Measurements from ENCODE around the gene DGKH. TPM values are rescaled to one million over a fixed set of nuclear protein-coding genes. Genes with fewer than 3 reads are reported as not detected.

Gene DGKH
- total RNA-seq, 2 experiments from 2014 or later, result 12.6 to 13.7 TPM

DNA sequence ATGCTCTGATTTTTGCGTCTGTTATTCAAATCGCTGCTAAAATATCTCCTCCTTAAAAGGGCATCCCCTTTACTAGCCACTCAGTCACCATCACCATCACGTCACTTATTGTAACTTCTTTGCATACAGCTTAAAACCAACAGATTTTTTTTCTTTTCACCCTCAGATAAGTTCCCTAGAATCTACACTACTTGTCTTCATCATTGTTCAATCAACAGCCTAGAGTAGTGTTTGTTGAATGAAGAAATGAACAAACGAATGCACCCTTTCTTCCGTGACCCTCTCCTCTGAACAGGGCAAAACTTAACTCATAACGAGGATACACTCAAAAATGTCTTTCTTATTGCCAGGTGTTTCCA lies 222.4 kb downstream of the DGKH start:
- no peaks in the 10 kb centered on the region for H3K27me3 Mint-ChIP-seq (ENCODE audit: low read depth)
- H3K9me3 Mint-ChIP-seq, result no peaks in the 10 kb centered on the region
- H3K27ac Mint-ChIP-seq, result peak overlapping the region; percentile 88
- CTCF ChIA-PET, result interaction anchor here (1.0 to 1.2 kb wide), 2 partner anchors 45 to 207 kb away, joined by 3 read pairs; no protein-coding TSS in a partner anchor
- DNase-seq, result no peak
- H3K4me3 Mint-ChIP-seq, result peak overlapping the region; percentile 94
- intact Hi-C loops (cut with micrococcal nuclease), result loop anchor here (1.0 to 10.0 kb wide), 13 partner anchors 60 to 2004 kb away; partner anchors contain the start of genes DGKH, EPSTI1, FOXO1 and KBTBD6
- peaks cover 41% of the 10 kb centered on the region for H3K4me1 Mint-ChIP-seq (ENCODE audit: low read depth)
- no peaks in the 10 kb centered on the region for H3K36me3 Mint-ChIP-seq (ENCODE audit: low read depth)

DNA sequence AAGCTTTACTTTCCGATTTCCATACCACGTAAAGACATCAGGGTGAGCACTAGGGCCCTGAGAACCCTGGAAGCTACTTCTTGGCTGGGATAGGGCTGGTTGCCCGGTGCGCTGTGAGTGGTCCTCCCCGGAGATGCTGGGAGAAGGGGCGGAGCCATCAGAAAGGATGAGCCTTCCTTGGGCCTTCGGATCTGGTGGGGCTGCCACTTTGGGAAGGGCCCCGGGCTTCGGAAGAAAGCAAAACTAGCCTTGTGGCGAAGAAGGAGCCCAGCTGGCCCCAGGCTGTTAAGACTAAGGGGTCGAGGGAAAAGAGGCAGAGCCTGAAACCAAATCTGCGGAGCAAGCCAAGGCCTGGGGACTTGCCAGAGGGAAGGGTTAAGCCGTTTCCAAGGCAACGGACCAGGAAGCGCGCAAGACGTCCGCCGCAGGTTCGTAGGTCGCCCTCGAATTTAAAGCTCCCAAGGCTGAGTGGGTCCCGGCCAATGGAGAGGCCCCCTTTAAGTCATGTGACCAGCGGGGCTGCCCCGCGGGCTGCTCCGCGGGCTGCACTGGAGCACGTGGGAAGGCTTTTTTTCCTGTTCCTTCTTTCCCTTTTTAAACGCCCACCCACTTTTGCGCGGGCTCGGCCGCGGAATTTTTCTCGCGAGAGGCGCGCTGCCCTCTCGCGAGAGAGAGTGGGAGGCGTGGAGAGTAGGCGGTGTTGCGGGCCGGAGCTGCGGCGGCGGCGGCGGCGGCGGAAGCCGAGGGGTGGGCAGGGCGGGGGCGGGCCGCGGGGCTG lies 223.1 kb downstream of the DGKH start:
- Mint-ChIP-seq H3K4me1 (ENCODE audit: low read depth) (peaks cover 46% of the 10 kb centered on the region), H3K4me3 (peak overlapping the region; percentile 94), H3K27me3 (ENCODE audit: low read depth) (no peaks in the 10 kb centered on the region), H3K36me3 (ENCODE audit: low read depth) (no peaks in the 10 kb centered on the region), H3K27ac (peak overlapping the region; percentile 88), H3K9me3 (no peaks in the 10 kb centered on the region)
- peak; percentile 95 for DNase-seq
- CTCF ChIA-PET, result interaction anchor here (1.0 to 1.2 kb wide), 3 partner anchors 45 to 207 kb away, joined by 3 to 4 read pairs (median 3); no protein-coding TSS in a partner anchor
- intact Hi-C loops (cut with micrococcal nuclease), result loop anchor here (1.0 to 10.0 kb wide), 14 partner anchors 10 to 2003 kb away; partner anchors contain the start of genes DGKH, EPSTI1, FOXO1 and KBTBD6

DNA sequence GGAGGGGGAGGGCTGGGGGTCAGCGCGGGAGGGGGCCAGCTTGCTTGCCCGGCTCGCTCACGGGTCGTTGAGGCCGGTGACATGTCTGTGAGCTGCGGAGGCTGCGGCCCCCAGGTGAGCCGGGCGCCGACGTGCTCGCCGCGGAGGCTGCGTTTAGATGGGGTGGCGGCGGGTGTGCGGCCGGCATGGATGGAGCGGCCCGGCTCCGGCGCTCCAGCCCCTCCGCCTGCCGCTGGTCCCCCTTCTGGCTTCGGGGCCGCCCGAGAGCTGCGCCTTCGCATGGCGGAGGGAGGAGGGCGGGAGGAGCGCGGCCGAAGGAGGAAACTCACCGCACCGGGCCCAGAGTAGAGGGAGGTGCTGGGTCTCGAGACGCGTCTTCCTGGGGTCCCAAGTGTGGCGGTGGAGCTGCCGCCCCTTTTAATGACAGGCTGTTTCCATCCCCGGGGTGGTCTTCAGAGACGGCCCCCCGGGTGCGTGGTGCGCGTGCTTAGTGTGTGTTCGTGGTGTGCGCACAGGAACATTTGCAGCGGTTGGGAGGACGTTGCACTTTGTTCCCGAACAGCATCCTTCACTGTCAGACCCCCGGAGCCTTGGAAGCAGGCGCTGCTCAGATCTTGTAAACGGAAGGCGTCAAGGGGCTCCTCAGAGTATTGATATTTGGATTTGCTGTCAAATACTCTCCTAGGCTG lies 223.8 kb downstream of the DGKH start, which contains the start of gene AKAP11:
TSS of gene AKAP11 (plus strand) at position 38 of the 689 bp plus-strand sequence. CDS start 14,197 bp downstream, outside the sequence.
- CTCF ChIA-PET, result interaction anchor here (0.7 to 1.5 kb wide), 4 partner anchors 46 to 206 kb away, joined by 3 to 4 read pairs (median 3); no protein-coding TSS in a partner anchor
- peak within 1 kb of the TSS; percentile 94 for H3K4me3 Mint-ChIP-seq
- no peaks in the 10 kb centered on the region for H3K27me3 Mint-ChIP-seq (ENCODE audit: low read depth)
- no peaks in the 10 kb centered on the region for H3K9me3 Mint-ChIP-seq
- H3K27ac Mint-ChIP-seq, result peak within 1 kb of the TSS; percentile 92
- intact Hi-C loops (cut with micrococcal nuclease), result loop anchor here (1.0 to 10.0 kb wide), 9 partner anchors 9 to 2003 kb away; partner anchors contain the start of genes DGKH, EPSTI1, FOXO1 and VWA8
- DNase-seq, result peak; percentile 51
- peaks cover 50% of the 10 kb centered on the region for H3K4me1 Mint-ChIP-seq (ENCODE audit: low read depth)
- H3K36me3 Mint-ChIP-seq (ENCODE audit: low read depth), result no peaks in the 10 kb centered on the region

DNA sequence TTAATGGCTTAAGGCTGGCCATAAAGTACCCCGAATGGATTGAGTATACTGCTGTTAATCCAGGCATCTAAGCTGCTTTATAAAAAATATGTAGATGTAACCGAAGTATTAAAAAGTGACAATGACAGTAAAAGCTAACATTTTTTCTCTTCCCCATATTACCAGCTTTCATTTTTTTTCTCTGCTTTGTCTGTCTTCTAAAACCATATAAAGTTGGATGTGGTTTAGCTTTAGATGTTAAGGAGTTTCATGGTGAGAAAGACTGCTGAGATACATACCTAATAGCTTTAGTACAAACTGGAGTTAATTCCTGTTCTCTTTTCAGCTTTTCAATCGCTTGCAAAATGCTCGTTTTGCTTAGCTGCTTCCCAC lies 224.3 kb downstream of the DGKH start:
- Mint-ChIP-seq H3K9me3 (no peaks in the 10 kb centered on the region), H3K4me3 (peak overlapping the region; percentile 94), H3K27me3 (ENCODE audit: low read depth) (no peaks in the 10 kb centered on the region), H3K4me1 (ENCODE audit: low read depth) (peaks cover 50% of the 10 kb centered on the region), H3K36me3 (ENCODE audit: low read depth) (no peaks in the 10 kb centered on the region), H3K27ac (peak overlapping the region; percentile 92)
- CTCF ChIA-PET, result interaction anchor here (0.6 to 1.5 kb wide), 5 partner anchors 24 to 206 kb away, joined by 3 to 5 read pairs (median 3); no protein-coding TSS in a partner anchor
- DNase-seq, result no peak
- intact Hi-C loops (cut with micrococcal nuclease), result loop anchor here (1.0 to 10.0 kb wide), 9 partner anchors 9 to 2002 kb away; partner anchors contain the start of genes DGKH, EPSTI1, FOXO1 and VWA8

DNA sequence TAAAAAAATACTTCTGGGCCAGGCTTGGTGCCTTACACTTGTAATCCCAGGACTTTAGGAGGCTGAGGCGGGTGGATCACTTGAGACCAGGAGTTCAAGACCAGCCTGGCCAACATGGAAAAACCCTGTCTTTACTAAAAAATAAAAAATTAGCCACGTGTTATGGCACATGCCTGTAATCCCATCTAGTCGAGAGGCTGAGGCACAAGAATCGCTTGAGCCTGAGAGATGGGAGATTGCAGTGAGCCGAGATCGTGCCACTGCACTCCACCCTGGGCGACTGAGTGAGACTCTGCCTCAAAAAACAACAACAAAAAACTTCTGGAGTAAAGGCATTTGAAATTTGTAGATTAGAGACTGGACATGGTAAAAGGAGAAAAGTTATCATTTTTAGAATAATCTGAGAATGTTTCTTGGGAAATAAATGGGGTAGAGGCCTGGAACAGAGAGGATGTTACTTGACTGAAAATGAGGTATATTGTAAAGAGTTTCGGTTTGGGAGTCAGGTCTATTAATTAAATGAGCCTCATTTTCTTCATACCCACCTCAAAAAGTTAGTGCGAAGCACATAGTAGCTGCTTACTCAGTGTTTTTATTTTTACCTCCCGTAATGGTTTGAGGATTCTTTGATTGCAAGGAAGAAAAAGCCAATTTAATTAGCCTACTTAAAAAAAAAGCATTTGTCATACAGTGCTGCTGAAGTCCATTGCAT lies 226.1 kb downstream of the DGKH start:
- H3K27me3 Mint-ChIP-seq (ENCODE audit: low read depth), result no peaks in the 10 kb centered on the region
- no peaks in the 10 kb centered on the region for H3K36me3 Mint-ChIP-seq (ENCODE audit: low read depth)
- peaks cover 50% of the 10 kb centered on the region for H3K4me1 Mint-ChIP-seq (ENCODE audit: low read depth)
- no peak for DNase-seq
- H3K9me3 Mint-ChIP-seq, result no peaks in the 10 kb centered on the region
- peak overlapping the region; percentile 32 for H3K27ac Mint-ChIP-seq
- CTCF ChIA-PET, result no interaction called here
- peak overlapping the region; percentile 50 for H3K4me3 Mint-ChIP-seq
- intact Hi-C loops (cut with micrococcal nuclease), result loop anchor here (5.0 to 10.0 kb wide), 10 partner anchors 103 to 2000 kb away; partner anchors contain the start of genes DGKH, EPSTI1, FOXO1 and VWA8

DNA sequence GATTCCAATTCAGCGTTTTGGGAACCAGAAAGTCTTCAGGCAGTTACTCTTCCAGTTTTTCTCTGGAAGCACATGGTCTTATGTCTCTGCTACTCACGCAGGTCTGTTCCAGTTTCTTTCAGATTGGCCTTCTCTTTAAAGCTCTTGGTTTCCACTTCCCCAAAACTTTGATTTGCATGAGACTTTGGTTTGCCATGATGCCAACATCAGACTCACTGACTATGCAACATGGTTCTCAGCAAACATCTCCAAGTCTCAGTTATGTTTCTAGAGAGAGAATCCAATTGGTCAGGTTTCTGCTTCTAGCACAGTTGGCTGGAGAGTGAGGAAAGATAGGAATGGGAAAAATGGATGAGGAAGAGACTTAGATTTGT lies 226.6 kb downstream of the DGKH start:
- Mint-ChIP-seq H3K4me1 (ENCODE audit: low read depth) (peaks cover 50% of the 10 kb centered on the region), H3K4me3 (peak overlapping the region; percentile 50), H3K27me3 (ENCODE audit: low read depth) (no peaks in the 10 kb centered on the region), H3K27ac (peak overlapping the region; percentile 32), H3K9me3 (no peaks in the 10 kb centered on the region), H3K36me3 (ENCODE audit: low read depth) (no peaks in the 10 kb centered on the region)
- no peak for DNase-seq
- intact Hi-C loops (cut with micrococcal nuclease), result loop anchor here (5.0 to 10.0 kb wide), 4 partner anchors 222 to 2000 kb away; partner anchors contain the start of gene FOXO1
- CTCF ChIA-PET, result interaction anchor here (1.2 kb wide), 1 partner anchor 109 kb away, joined by 3 read pairs; no protein-coding TSS in a partner anchor

DNA sequence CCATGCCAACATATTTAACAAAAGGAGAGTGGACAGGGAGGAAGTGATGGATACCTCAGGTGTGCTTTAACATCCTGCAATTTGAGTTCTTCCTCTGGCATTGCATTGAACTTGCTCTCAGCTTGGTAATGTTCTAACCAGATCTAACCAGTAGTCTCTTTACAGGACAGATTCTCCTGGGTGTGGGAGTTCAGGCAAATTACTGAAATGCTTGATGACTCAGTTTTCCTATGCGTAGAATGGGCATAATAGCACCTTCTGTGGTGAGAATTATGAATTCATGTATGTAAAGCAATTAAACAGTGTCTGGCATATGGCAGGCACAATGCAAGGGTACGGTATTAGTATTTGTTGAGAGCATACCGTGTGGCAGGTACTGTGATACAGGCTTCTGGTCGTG lies 227.1 kb downstream of the DGKH start:
- Mint-ChIP-seq H3K4me1 (ENCODE audit: low read depth) (peaks cover 46% of the 10 kb centered on the region), H3K27ac (peak overlapping the region; percentile 32), H3K4me3 (peak overlapping the region; percentile 50), H3K36me3 (ENCODE audit: low read depth) (no peaks in the 10 kb centered on the region), H3K9me3 (no peaks in the 10 kb centered on the region), H3K27me3 (ENCODE audit: low read depth) (no peaks in the 10 kb centered on the region)
- intact Hi-C loops (cut with micrococcal nuclease), result loop anchor here (5.0 to 10.0 kb wide), 4 partner anchors 222 to 1999 kb away; partner anchors contain the start of gene FOXO1
- DNase-seq, result peak; percentile 12
- CTCF ChIA-PET, result interaction anchor here (1.2 kb wide), 1 partner anchor 109 kb away, joined by 3 read pairs; no protein-coding TSS in a partner anchor

DNA sequence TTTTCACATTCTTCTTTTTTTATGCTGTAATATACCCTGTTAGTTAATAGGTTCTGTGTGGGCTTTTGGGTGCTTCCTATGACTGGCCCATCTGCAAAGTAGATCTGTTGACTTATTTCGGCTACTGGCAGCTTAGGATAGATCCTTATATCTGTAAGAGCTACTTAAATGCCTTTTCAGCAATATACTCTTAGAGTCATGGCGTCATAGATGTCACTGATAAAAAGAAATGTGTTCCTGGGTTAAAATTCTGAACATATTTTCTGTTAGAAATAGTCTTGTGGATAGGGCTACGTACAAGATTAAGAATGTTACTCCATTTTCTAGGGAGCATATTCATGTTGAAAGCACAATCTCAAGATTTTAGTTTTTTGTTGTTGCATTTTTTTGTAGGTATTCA lies 228.2 kb downstream of the DGKH start:
- no peak overlapping the region for H3K27ac Mint-ChIP-seq
- H3K9me3 Mint-ChIP-seq, result no peaks in the 10 kb centered on the region
- intact Hi-C loops (cut with micrococcal nuclease), result loop anchor here (5.0 to 10.0 kb wide), 4 partner anchors 221 to 1998 kb away; partner anchors contain the start of gene FOXO1
- H3K4me3 Mint-ChIP-seq, result no peak overlapping the region
- no peak for DNase-seq
- H3K27me3 Mint-ChIP-seq (ENCODE audit: low read depth), result no peaks in the 10 kb centered on the region
- no peaks in the 10 kb centered on the region for H3K36me3 Mint-ChIP-seq (ENCODE audit: low read depth)
- H3K4me1 Mint-ChIP-seq (ENCODE audit: low read depth), result peaks cover 37% of the 10 kb centered on the region
- CTCF ChIA-PET, result no interaction called here

DNA sequence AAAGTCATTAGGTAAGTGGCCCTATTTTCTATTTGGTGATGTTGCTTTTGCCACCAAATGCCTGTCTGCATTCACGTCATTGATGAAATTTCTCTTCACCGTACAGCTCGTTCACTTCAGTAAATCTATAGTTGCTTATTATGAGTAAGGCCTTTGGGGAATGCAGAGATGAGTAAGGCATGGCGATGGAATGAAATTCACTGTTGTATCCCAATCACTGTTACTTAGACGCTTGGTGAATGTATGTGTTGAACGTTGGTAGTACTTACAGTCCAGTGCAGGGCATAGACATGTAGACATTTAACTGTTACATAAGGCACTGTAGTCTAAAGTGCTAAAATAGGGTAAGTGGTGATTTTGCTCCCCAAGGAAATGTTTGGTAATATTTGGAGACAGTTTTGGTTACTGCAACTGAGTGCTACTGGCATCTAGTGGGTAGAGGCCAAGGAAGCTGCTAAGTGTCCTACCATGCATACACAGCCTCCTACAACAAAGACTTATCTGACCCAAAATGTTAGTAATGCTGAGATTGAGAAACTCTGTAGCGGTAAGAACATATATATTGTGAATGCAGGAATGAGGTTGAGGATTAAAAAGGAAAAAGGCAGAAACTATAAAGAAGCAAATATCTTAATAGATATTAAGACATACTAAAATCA lies 229.3 kb downstream of the DGKH start:
- DNase-seq, result no peak
- H3K9me3 Mint-ChIP-seq, result no peaks in the 10 kb centered on the region
- peaks cover 2% of the 10 kb centered on the region for H3K36me3 Mint-ChIP-seq (ENCODE audit: low read depth)
- H3K27ac Mint-ChIP-seq, result peak overlapping the region; percentile 0
- CTCF ChIA-PET, result no interaction called here
- intact Hi-C loops (cut with micrococcal nuclease), result loop anchor here (2.0 to 10.0 kb wide), 5 partner anchors 27 to 1997 kb away; partner anchors contain the start of gene FOXO1
- H3K4me1 Mint-ChIP-seq (ENCODE audit: low read depth), result peaks cover 42% of the 10 kb centered on the region
- H3K27me3 Mint-ChIP-seq (ENCODE audit: low read depth), result no peaks in the 10 kb centered on the region
- H3K4me3 Mint-ChIP-seq, result no peak overlapping the region

DNA sequence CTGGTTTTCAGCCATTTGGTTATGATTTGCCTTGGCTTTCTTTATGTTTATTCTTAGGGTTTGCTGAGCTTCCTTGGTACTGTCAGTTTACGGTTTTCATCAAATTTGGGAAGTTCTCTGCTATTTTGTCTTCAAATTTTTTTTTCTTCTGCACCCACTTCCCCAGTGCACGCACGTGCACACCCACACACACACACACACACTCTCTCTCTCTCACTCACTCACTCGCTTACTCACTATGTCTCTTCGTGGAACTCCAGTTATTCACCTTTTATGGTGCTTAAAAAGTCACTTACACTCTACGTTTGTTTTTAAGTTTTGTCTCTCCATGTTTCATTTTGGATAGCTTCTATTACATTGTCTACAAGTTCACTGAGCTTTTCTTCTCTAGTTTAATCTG lies 230.6 kb downstream of the DGKH start:
- CTCF ChIA-PET, result no interaction called here
- no peak overlapping the region for H3K4me3 Mint-ChIP-seq
- intact Hi-C loops (cut with micrococcal nuclease), result loop anchor here (2.0 to 10.0 kb wide), 5 partner anchors 26 to 1996 kb away; partner anchors contain the start of gene FOXO1
- peak; percentile 44 for DNase-seq
- H3K4me1 Mint-ChIP-seq (ENCODE audit: low read depth), result peaks cover 42% of the 10 kb centered on the region
- H3K9me3 Mint-ChIP-seq, result no peaks in the 10 kb centered on the region
- H3K36me3 Mint-ChIP-seq (ENCODE audit: low read depth), result peaks cover 2% of the 10 kb centered on the region
- H3K27me3 Mint-ChIP-seq (ENCODE audit: low read depth), result no peaks in the 10 kb centered on the region
- no peak overlapping the region for H3K27ac Mint-ChIP-seq

DNA sequence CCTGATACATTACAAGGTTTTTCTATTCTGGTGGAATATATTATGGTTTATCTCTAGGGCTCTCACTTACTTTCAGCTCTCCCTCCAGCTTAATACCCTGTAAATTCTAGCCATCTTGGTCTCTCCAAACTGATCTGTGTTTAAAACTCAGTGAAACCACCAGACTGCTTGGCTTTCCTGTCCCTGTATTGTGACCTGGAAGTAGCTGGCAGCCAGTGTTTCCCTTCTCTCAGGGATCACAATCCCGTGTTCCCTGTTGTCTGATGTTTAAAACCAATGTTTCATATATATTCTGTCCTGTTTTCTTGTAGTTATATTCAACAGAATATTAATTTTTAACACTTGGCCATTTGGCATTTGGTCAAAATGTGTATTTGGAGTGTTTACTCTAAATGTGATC lies 231.5 kb downstream of the DGKH start:
- DNase-seq, result no peak
- Mint-ChIP-seq H3K36me3 (ENCODE audit: low read depth) (peaks cover 2% of the 10 kb centered on the region), H3K9me3 (no peaks in the 10 kb centered on the region), H3K4me1 (ENCODE audit: low read depth) (peaks cover 40% of the 10 kb centered on the region), H3K27ac (no peak overlapping the region), H3K27me3 (ENCODE audit: low read depth) (no peaks in the 10 kb centered on the region), H3K4me3 (no peak overlapping the region)
- CTCF ChIA-PET, result no interaction called here
- intact Hi-C loops (cut with micrococcal nuclease), result loop anchor here (2.0 to 10.0 kb wide), 5 partner anchors 25 to 1995 kb away; partner anchors contain the start of gene FOXO1
